Measurements from ENCODE around the gene LEAP2. TPM values are rescaled to one million over a fixed set of nuclear protein-coding genes. Genes with fewer than 3 reads are reported as not detected.

The LEAP2 gene
- total RNA-seq, 1 experiment from 2014 or later: 1.4 TPM

GRCh38 chr5:132827943-132828673 lies 45.4 kb upstream of the LEAP2 start:
- Histone ChIP-seq H3K14ac (ENCODE audit: insufficient read depth, low read length) (no peak overlapping the region), H3K79me1 (ENCODE audit: insufficient read depth, low read depth, low read length, poor library complexity, severe bottlenecking) (no peaks in the 10 kb centered on the region), H4K8ac (replicated peaks; ENCODE audit: insufficient read length, low read depth, low read length) (no peak overlapping the region), H2BK5ac (ENCODE audit: insufficient read length, low read length) (no peak overlapping the region), H3K9me3 (ENCODE audit: control insufficient read depth, low read depth, low read length) (no peaks in the 10 kb centered on the region), H2BK120ac (ENCODE audit: low read depth, low read length, poor library complexity, severe bottlenecking) (no peak overlapping the region), H2AK5ac (ENCODE audit: insufficient read length, low read length) (no peak overlapping the region), H2BK20ac (ENCODE audit: low read depth, low read length, poor library complexity, severe bottlenecking) (no peak overlapping the region), H3K27me3 (ENCODE audit: insufficient read depth, low read length) (peaks cover 25% of the 10 kb centered on the region; the same call in 1 of the 2 replicates), H3K23me2 (ENCODE audit: insufficient read length, low read depth, low read length, poor library complexity, severe bottlenecking) (peaks cover 21% of the 10 kb centered on the region), H4K91ac (ENCODE audit: insufficient read length, low read depth, low read length) (no peak overlapping the region), H3T11ph (ENCODE audit: low read length) (no peak overlapping the region), H3K18ac (ENCODE audit: insufficient read length, low read depth, low read length) (no peak overlapping the region), H3K4me2 (ENCODE audit: insufficient read depth, insufficient read length, low read length) (no peak overlapping the region), H3K56ac (ENCODE audit: insufficient read length, low read depth, low read length) (no peak overlapping the region), H2BK12ac (ENCODE audit: insufficient read length, low read depth, low read length) (no peak overlapping the region), H3K4ac (ENCODE audit: low read depth, low read length) (no peak overlapping the region), H4K5ac (ENCODE audit: insufficient read length, low read depth, low read length) (no peak overlapping the region), H2BK15ac (ENCODE audit: low read depth, low read length) (no peak overlapping the region), H3K9ac (ENCODE audit: extremely low read depth, insufficient read length, low read length) (no peak overlapping the region), H3K4me1 (ENCODE audit: insufficient read depth, low read length) (peaks cover 3% of the 10 kb centered on the region), H3K27ac (ENCODE audit: insufficient read length, low read depth, low read length) (no peak overlapping the region), H3K23ac (ENCODE audit: insufficient read length, low read depth, low read length) (no peak overlapping the region), H3K79me2 (ENCODE audit: insufficient read depth, low read length) (no peaks in the 10 kb centered on the region), H4K20me1 (ENCODE audit: control insufficient read depth, insufficient read depth, insufficient read length) (no peaks in the 10 kb centered on the region), H2AFZ (ENCODE audit: low read length) (no peak overlapping the region)
- H3K9me3 Mint-ChIP-seq: no peaks in the 10 kb centered on the region; a peak in 1 of 5 replicates
- no peak for TF ChIP-seq CTCF (conservative IDR thresholded peaks at IDR 0.05)
- no peak overlapping the region; a peak in 2 of 5 replicates for H3K4me3 Mint-ChIP-seq
- H3K27me3 Mint-ChIP-seq (ENCODE audit: low read depth): peaks cover 75% of the 10 kb centered on the region
- H3K4me1 Mint-ChIP-seq: peaks cover 11 to 23% of the 10 kb centered on the region in 2 experiments
- WGBS (ENCODE audit: extremely low coverage, insufficient read length, low lambda C conversion rate): no CpG with 5 or more reads among the region's 4 CpGs
- DNase-seq: no peak
- no peak overlapping the region for H3K27ac Mint-ChIP-seq
- peaks cover 3 to 6% (median 4%) of the 10 kb centered on the region in 3 experiments; a peak in 6 of 7 replicates for H3K36me3 Mint-ChIP-seq (ENCODE audit: insufficient read depth in 1 of 3, low read depth in 3 of 3)

Measured in H9 (cell line).